Mononuclear cell (primary cell): ENCODE results near the gene PRAMEF1. TPM values are rescaled to one million over a fixed set of nuclear protein-coding genes. Genes with fewer than 3 reads are reported as not detected.
"Not testable (repeated sequence)": the region's sequence is repeated elsewhere in the genome, so short reads cannot be mapped to it uniquely, and the experiment has no call there.

Experiments used
- H3K27me3 ChIP-seq: 2 replicates; pipeline ENCODE4 v1.6.0; 2011; ENCODE audit warnings: low read length, control low read depth; ENCODE audit not compliant: insufficient read depth
- H3K4me1 ChIP-seq: 2 replicates; pipeline ENCODE4 v1.5.1; 2011; ENCODE audit warnings: mild to moderate bottlenecking, low read length, control low read depth; ENCODE audit not compliant: insufficient read depth
- H3K4me3 ChIP-seq: 2 replicates; pipeline ENCODE4 v1.5.1; 2011; ENCODE audit warnings: mild to moderate bottlenecking, low read length, moderate library complexity
- H3K9me3 ChIP-seq: 2 replicates; pipeline ENCODE4 v1.5.1; 2011; ENCODE audit warnings: low read depth, mild to moderate bottlenecking, control low read depth, low read length
- total RNA-seq: library from RNA; depleted of rRNA; stranded (reverse); fragments of >200 nt; gene quantifications from one replicate; pipeline ENCODE4 v1.2.3, GENCODE V29; 2012

Gene PRAMEF1
- total RNA-seq, 1 donor = not detected

GRCh38 chr1:12769031-12769430 lies 22.2 kb upstream of the PRAMEF1 start:
- no peak overlapping the region for H3K4me3 ChIP-seq
- no peaks in the 10 kb centered on the region for H3K4me1 ChIP-seq
- H3K27me3 ChIP-seq = peaks cover 4% of the 10 kb centered on the region
- no peaks in the 10 kb centered on the region for H3K9me3 ChIP-seq

GRCh38 chr1:12769976-12770505 lies 21.2 kb upstream of the PRAMEF1 start:
- Histone ChIP-seq H3K9me3 (no peaks in the 10 kb centered on the region), H3K27me3 (peaks cover 4% of the 10 kb centered on the region), H3K4me3 (no peak overlapping the region), H3K4me1 (no peaks in the 10 kb centered on the region)

GRCh38 chr1:12770620-12771019 lies 20.6 kb upstream of the PRAMEF1 start:
- Histone ChIP-seq H3K4me1 (no peaks in the 10 kb centered on the region), H3K9me3 (no peaks in the 10 kb centered on the region), H3K4me3 (no peak overlapping the region), H3K27me3 (peaks cover 4% of the 10 kb centered on the region)

GRCh38 chr1:12771186-12771585 lies 20.0 kb upstream of the PRAMEF1 start:
- no peak overlapping the region for H3K4me3 ChIP-seq
- H3K4me1 ChIP-seq = no peaks in the 10 kb centered on the region
- no peaks in the 10 kb centered on the region for H3K9me3 ChIP-seq
- peaks cover 4% of the 10 kb centered on the region for H3K27me3 ChIP-seq

GRCh38 chr1:12772520-12772919 lies 18.7 kb upstream of the PRAMEF1 start:
- peaks cover 4% of the 10 kb centered on the region for H3K27me3 ChIP-seq
- H3K4me3 ChIP-seq = no peak overlapping the region
- no peaks in the 10 kb centered on the region for H3K9me3 ChIP-seq
- no peaks in the 10 kb centered on the region for H3K4me1 ChIP-seq

- Histone ChIP-seq H3K27me3 (peaks cover 2% of the 10 kb centered on the region), H3K4me1 (no peaks in the 10 kb centered on the region), H3K9me3 (no peaks in the 10 kb centered on the region)
Observed at GRCh38 chr1:12773438-12773837, 17.8 kb upstream of the PRAMEF1 start, which contains the start of gene PRAMEF12. Gene PRAMEF12, plus strand, starts transcription at chr1:12773738. Its CDS starts 1,130 bp downstream, at chr1:12774868.

GRCh38 chr1:12774801-12775345 lies 16.3 kb upstream of the PRAMEF1 start:
- Histone ChIP-seq H3K27me3 (no peaks in the 10 kb centered on the region), H3K4me3 (no peak overlapping the region), H3K4me1 (no peaks in the 10 kb centered on the region), H3K9me3 (no peaks in the 10 kb centered on the region)

More at GRCh38 chr1:12773438-12773837, 17.8 kb upstream of the PRAMEF1 start, which contains the start of gene PRAMEF12:
- H3K4me3 ChIP-seq = no peak within 1 kb of the TSS

GRCh38 chr1:12775443-12775842 lies 15.8 kb upstream of the PRAMEF1 start:
- Histone ChIP-seq H3K4me3 (no peak overlapping the region), H3K4me1 (no peaks in the 10 kb centered on the region), H3K27me3 (no peaks in the 10 kb centered on the region), H3K9me3 (no peaks in the 10 kb centered on the region)

- H3K9me3 ChIP-seq = no peaks in the 10 kb centered on the region
- H3K27me3 ChIP-seq = no peaks in the 10 kb centered on the region
- no peak overlapping the region for H3K4me3 ChIP-seq
- no peaks in the 10 kb centered on the region for H3K4me1 ChIP-seq
Observed at GRCh38 chr1:12776801-12777557, 14.2 kb upstream of the PRAMEF1 start.

- Histone ChIP-seq H3K9me3 (no peaks in the 10 kb centered on the region), H3K4me1 (no peaks in the 10 kb centered on the region), H3K4me3 (no peak overlapping the region), H3K27me3 (no peaks in the 10 kb centered on the region)
Observed at GRCh38 chr1:12778061-12778460, 13.1 kb upstream of the PRAMEF1 start.

- Histone ChIP-seq H3K27me3 (no peaks in the 10 kb centered on the region), H3K4me3 (no peak overlapping the region), H3K4me1 (no peaks in the 10 kb centered on the region), H3K9me3 (no peaks in the 10 kb centered on the region)
Observed at GRCh38 chr1:12778907-12779306, 12.3 kb upstream of the PRAMEF1 start.

GRCh38 chr1:12781488-12781887 lies 9.7 kb upstream of the PRAMEF1 start:
- not testable (repeated sequence) for H3K27me3 ChIP-seq, H3K9me3 ChIP-seq, H3K4me1 ChIP-seq, H3K4me3 ChIP-seq

GRCh38 chr1:12783783-12784182 lies 7.4 kb upstream of the PRAMEF1 start:
- H3K9me3 ChIP-seq, H3K4me3 ChIP-seq, H3K27me3 ChIP-seq, H3K4me1 ChIP-seq: not testable (repeated sequence)

GRCh38 chr1:12784729-12785128 lies 6.5 kb upstream of the PRAMEF1 start:
- not testable (repeated sequence) for H3K4me3 ChIP-seq, H3K9me3 ChIP-seq, H3K4me1 ChIP-seq, H3K27me3 ChIP-seq

- Histone ChIP-seq H3K4me3 (no peak overlapping the region), H3K9me3 (no peaks in the 10 kb centered on the region), H3K27me3 (no peaks in the 10 kb centered on the region), H3K4me1 (no peaks in the 10 kb centered on the region)
Observed at GRCh38 chr1:12798911-12799310, 7.7 kb downstream of the PRAMEF1 start.

GRCh38 chr1:12799730-12800129 lies 8.5 kb downstream of the PRAMEF1 start:
- H3K9me3 ChIP-seq = no peaks in the 10 kb centered on the region
- H3K4me1 ChIP-seq = no peaks in the 10 kb centered on the region
- H3K27me3 ChIP-seq = no peaks in the 10 kb centered on the region
- no peak overlapping the region for H3K4me3 ChIP-seq
